ENCODE results near the gene PIK3R1.

DNA sequence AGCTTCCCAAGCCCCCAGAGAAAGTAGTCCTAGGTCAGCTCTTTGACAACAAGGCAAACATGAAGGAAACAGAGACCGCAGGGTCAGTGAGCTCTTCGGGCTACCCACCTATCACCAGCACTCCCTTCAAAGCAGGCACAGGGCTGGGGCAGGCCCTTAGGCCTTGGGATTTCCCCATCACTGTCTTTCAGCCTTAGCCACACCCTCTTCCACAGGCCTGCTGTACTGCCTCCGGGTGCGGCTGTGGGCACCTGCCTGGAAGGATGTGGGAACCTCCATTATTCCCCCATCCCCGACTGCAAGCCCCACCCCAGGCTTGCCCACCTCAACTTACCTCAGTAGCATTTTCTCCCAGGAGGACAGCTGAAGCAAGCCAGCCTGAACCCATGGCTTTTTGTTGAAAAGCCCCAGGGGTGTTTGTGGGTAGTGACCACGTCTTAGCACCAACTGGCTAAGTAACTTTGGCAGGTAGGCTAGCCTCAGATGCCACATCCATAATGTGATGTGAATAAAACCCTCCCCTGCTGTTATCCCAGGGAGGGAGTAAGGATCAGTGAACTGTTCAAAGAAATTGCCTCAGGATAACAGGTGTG is 100.2 kb downstream of the PIK3R1 start:
- TF ChIP-seq, protein P1, sequence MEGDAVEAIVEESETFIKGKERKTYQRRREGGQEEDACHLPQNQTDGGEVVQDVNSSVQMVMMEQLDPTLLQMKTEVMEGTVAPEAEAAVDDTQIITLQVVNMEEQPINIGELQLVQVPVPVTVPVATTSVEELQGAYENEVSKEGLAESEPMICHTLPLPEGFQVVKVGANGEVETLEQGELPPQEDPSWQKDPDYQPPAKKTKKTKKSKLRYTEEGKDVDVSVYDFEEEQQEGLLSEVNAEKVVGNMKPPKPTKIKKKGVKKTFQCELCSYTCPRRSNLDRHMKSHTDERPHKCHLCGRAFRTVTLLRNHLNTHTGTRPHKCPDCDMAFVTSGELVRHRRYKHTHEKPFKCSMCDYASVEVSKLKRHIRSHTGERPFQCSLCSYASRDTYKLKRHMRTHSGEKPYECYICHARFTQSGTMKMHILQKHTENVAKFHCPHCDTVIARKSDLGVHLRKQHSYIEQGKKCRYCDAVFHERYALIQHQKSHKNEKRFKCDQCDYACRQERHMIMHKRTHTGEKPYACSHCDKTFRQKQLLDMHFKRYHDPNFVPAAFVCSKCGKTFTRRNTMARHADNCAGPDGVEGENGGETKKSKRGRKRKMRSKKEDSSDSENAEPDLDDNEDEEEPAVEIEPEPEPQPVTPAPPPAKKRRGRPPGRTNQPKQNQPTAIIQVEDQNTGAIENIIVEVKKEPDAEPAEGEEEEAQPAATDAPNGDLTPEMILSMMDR (optimal IDR thresholded peaks at IDR 0.05 in 1 of 3, IDR thresholded peaks at IDR 0.05 in 1 of 3, conservative IDR thresholded peaks at IDR 0.05 in 1 of 3; ENCODE audit: extremely low read depth in 1 of 3, insufficient read depth in 2 of 3, low read length in 3 of 3) = no peak
- no peak for TF ChIP-seq EZH2 (IDR thresholded peaks at IDR 0.05; ENCODE audit: low read length)

Measured in keratinocyte (primary cell).